ENCODE data around the gene RRP8. TPM values are rescaled to one million over a fixed set of nuclear protein-coding genes. Genes with fewer than 3 reads are reported as not detected.

RRP8 gene
- total and polyA plus RNA-seq, 10 donors = 17.0 to 28.4 (median 23.6) TPM

GRCh38 chr11:6635082-6635932 is 31.9 kb upstream of the RRP8 start:
- H3K4me3 ChIP-seq = peak overlapping the region in 1 of 8 donors; percentile 8
- TF ChIP-seq POLR2A (IDR thresholded peaks at IDR 0.05) = no peak
- peak; percentile 14 to 88 (median 83) for TF ChIP-seq POLR2AphosphoS5 (IDR thresholded peaks at IDR 0.05)
- no peaks in the 10 kb centered on the region for H3K9me3 ChIP-seq
- H3K27ac ChIP-seq = peak overlapping the region; percentile 59 to 84 (median 76)
- intact Hi-C loops (cut with DNase I; ENCODE audit: low total_unique reads) = no loop called here
- peaks cover 41 to 71% (median 61%) of the 10 kb centered on the region in 6 donors for H3K4me1 ChIP-seq
- H3K36me3 ChIP-seq = peaks cover 0 to 40% (median 28%) of the 10 kb centered on the region in 6 donors
- peak; percentile 82 for DNase-seq
- WGBS, 5 donors = 21 to 41% (median 30%) methylated on average over 10 of the region's 10 CpGs
- H3K27me3 ChIP-seq (replicated peaks in 1 of 7) = no peaks in the 10 kb centered on the region

- H3K27ac ChIP-seq = peak overlapping the region; percentile 59 to 84 (median 76)
- H3K4me1 ChIP-seq = peaks cover 41 to 65% (median 60%) of the 10 kb centered on the region in 6 donors
- no peak for DNase-seq
- intact Hi-C loops (cut with DNase I; ENCODE audit: low total_unique reads) = no loop called here
- H3K36me3 ChIP-seq = peaks cover 0 to 40% (median 31%) of the 10 kb centered on the region in 6 donors
- no peak for TF ChIP-seq CTCF (IDR thresholded peaks at IDR 0.05 in 8 of 11, conservative IDR thresholded peaks at IDR 0.05 in 3 of 11)
- no peak for TF ChIP-seq POLR2A (IDR thresholded peaks at IDR 0.05)
- no peak for TF ChIP-seq POLR2AphosphoS5 (IDR thresholded peaks at IDR 0.05)
- H3K27me3 ChIP-seq (replicated peaks in 1 of 7) = no peaks in the 10 kb centered on the region
- H3K9me3 ChIP-seq = no peaks in the 10 kb centered on the region
- no peak overlapping the region for H3K4me3 ChIP-seq
- WGBS, 5 donors = 55 to 80% (median 68%) methylated on average over 1 of the region's 1 CpG
Measured at GRCh38 chr11:6634534-6634933, 31.1 kb upstream of the RRP8 start.

GRCh38 chr11:6633422-6634408 is 30.3 kb upstream of the RRP8 start:
- Histone ChIP-seq H3K27ac (peak overlapping the region in 7 of 8 donors; percentile 59 to 84 (median 76)), H3K4me1 (peaks cover 39 to 57% (median 53%) of the 10 kb centered on the region in 6 donors), H3K9me3 (no peaks in the 10 kb centered on the region), H3K27me3 (replicated peaks in 1 of 7) (no peaks in the 10 kb centered on the region), H3K36me3 (peaks cover 0 to 47% (median 36%) of the 10 kb centered on the region in 6 donors), H3K4me3 (no peak overlapping the region)
- no peak for DNase-seq
- peak in 2 of 3 donors; percentile 25 to 44 for TF ChIP-seq POLR2AphosphoS5 (IDR thresholded peaks at IDR 0.05)
- TF ChIP-seq CTCF (IDR thresholded peaks at IDR 0.05 in 8 of 11, conservative IDR thresholded peaks at IDR 0.05 in 3 of 11) = no peak
- intact Hi-C loops (cut with DNase I; ENCODE audit: low total_unique reads) = no loop called here
- WGBS, 5 donors = 75 to 94% (median 87%) methylated on average over 15 to 16 of the region's 16 CpGs
